Neural progenitor cell (in vitro differentiated cells): ENCODE data around the gene ATP13A1. TPM values are rescaled to one million over a fixed set of nuclear protein-coding genes. Genes with fewer than 3 reads are reported as not detected.

ENCODE experiments used
- DNase-seq: peaks from one replicate; pipeline ENCODE4 v3.0.0-alpha.2; 2016; ENCODE audit warnings: low spot score
- H2AFZ ChIP-seq: fragments of 200-600 bp; sonication (generic); replicated peaks from 2 replicates; pipeline ENCODE4 v1.6.1; 2016; ENCODE audit warnings: antibody characterized with exemption
- H3F3A ChIP-seq: fragments of 200-600 bp; sonication (generic); 2 replicates; pipeline ENCODE4 v1.6.1; 2016; ENCODE audit warnings: antibody characterized with exemption, low read depth
- H3K27ac ChIP-seq: fragments of 200-600 bp; sonication (generic); 2 replicates; pipeline ENCODE4 v1.5.1; 2016; ENCODE audit warnings: mild to moderate bottlenecking
- H3K27me3 ChIP-seq: fragments of 200-600 bp; sonication (generic); 2 replicates; pipeline ENCODE4 v1.6.1; 2016; ENCODE audit warnings: mild to moderate bottlenecking, moderate library complexity
- H3K36me3 ChIP-seq: fragments of 200-600 bp; sonication (generic); 2 replicates; pipeline ENCODE4 v1.5.1; 2016
- H3K4me1 ChIP-seq: fragments of 200-600 bp; sonication (generic); 2 replicates; pipeline ENCODE4 v1.6.1; 2016; ENCODE audit warnings: mixed run types
- H3K4me2 ChIP-seq: fragments of 200-600 bp; sonication (generic); 2 replicates; pipeline ENCODE4 v1.6.1; 2016
- H3K4me3 ChIP-seq: fragments of 200-600 bp; sonication (generic); 2 replicates; pipeline ENCODE4 v1.5.1; 2016
- H3K79me2 ChIP-seq: fragments of 200-600 bp; sonication (generic); 2 replicates; pipeline ENCODE4 v1.6.1; 2016; ENCODE audit warnings: low read depth
- H3K9ac ChIP-seq: fragments of 200-600 bp; sonication (generic); 2 replicates; pipeline ENCODE4 v1.6.1; 2016
- H3K9me3 ChIP-seq: fragments of 200-600 bp; sonication (generic); 2 replicates; pipeline ENCODE4 v1.5.1; 2016; ENCODE audit warnings: low read depth
- H4K20me1 ChIP-seq: fragments of 200-600 bp; sonication (generic); 2 replicates; pipeline ENCODE4 v1.6.1; 2016; ENCODE audit warnings: low read depth
- H3K27ac Mint-ChIP-seq: 3 replicates; pipeline ENCODE4 v1.8.0; 2021; ENCODE audit warnings: mixed read lengths
- H3K27me3 Mint-ChIP-seq: 2 replicates; pipeline ENCODE4 v1.8.0; 2022; ENCODE audit warnings: low read depth, mild to moderate bottlenecking, inconsistent platforms, moderate library complexity, mixed read lengths; ENCODE audit not compliant: insufficient read depth
- H3K36me3 Mint-ChIP-seq: 3 replicates; pipeline ENCODE4 v1.8.0; 2021; ENCODE audit warnings: mixed read lengths
- H3K4me1 Mint-ChIP-seq: 3 replicates; pipeline ENCODE4 v1.8.0; 2021; ENCODE audit warnings: mixed read lengths
- H3K4me3 Mint-ChIP-seq: 3 replicates; pipeline ENCODE4 v1.8.0; 2021; ENCODE audit warnings: mild to moderate bottlenecking, moderate library complexity, mixed read lengths
- H3K9me3 Mint-ChIP-seq: 3 replicates; pipeline ENCODE4 v1.8.0; 2020; ENCODE audit warnings: mixed read lengths
- EZH2 ChIP-seq: fragments of 200-600 bp; sonication (generic); IDR thresholded peaks from 2 replicates; pipeline ENCODE4 v1.6.1; 2017; ENCODE audit warnings: antibody characterized with exemption, mild to moderate bottlenecking, moderate library complexity
- EZH2phosphoT487 ChIP-seq: fragments of 200-600 bp; sonication (generic); IDR thresholded peaks from 2 replicates; pipeline ENCODE4 v1.6.1; 2017; ENCODE audit warnings: antibody characterized with exemption
- total RNA-seq: library from RNA; depleted of rRNA; stranded (reverse); fragments of >200 nt; gene quantifications from 2 replicates; pipeline ENCODE4 v1.2.3, GENCODE V29; 2015; ENCODE audit warnings: low replicate concordance
- TF ChIP-seq, protein P1 (sequence below): fragments of 200-600 bp; sonication (generic); IDR thresholded peaks from 2 replicates; pipeline ENCODE4 v1.5.1; 2017; ENCODE audit warnings: antibody characterized with exemption, mild to moderate bottlenecking

The ATP13A1 gene
- total RNA-seq, 1 donor from 2014 or later = 19.2 TPM

DNA sequence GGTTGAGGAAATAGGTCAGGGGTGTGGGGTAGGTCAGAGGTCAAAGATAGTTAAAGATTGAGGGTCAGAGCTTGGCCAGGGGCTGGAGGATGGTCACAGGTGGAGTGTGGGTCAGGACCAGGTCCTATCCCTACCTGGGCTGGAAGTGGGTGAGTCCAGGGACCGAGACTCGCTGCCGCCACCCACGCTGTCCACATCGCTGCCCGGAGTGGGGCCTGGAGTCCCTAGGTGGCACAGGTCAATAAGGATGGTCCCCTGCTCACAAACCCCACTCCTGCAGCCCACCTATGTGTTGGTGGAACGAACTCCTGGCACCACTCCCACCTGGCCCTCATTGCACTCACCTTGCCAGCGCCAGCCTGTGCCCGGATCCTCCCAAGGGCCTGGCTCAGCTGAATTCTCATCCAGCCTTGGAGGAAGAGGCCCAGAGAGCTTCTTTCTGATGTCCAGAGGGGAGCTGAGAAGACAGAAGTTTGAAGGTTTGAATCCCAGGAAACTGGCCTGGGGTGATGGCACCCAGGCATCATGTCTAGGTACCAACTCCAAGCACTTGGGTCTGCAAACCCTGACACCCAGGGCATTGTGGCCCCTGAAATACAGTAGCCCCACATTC, 26.8 kb downstream of the ATP13A1 start:
- no peaks in the 10 kb centered on the region for H3K36me3 ChIP-seq

DNA sequence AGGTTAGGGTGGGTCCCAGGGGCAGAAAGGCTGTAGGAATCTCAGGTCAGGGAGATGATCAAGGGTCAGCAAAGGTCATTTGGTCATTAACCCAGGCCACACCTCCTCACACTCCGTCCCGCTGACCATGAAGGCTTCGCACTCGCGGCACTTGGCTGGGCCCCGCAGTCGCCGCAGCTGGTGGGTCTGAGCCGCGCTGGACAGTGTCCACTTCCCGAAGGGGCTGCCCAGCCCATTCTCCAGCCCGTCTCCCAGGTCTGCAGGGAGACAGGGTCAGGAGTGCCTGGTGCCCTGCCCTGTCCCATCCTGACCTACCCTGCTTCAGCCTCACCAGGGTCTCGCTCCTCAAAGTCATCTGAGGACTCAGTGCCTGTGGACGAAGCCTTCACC, 28.2 kb downstream of the ATP13A1 start:
- Histone ChIP-seq H3K4me3 (no peak overlapping the region), H3K9me3 (no peaks in the 10 kb centered on the region), H4K20me1 (no peaks in the 10 kb centered on the region), H2AFZ (no peak overlapping the region), H3K27ac (no peak overlapping the region), H3K9ac (no peak overlapping the region), H3K27me3 (no peaks in the 10 kb centered on the region), H3K4me1 (no peaks in the 10 kb centered on the region), H3K79me2 (no peaks in the 10 kb centered on the region), H3F3A (no peaks in the 10 kb centered on the region), H3K4me2 (no peak overlapping the region), H3K36me3 (no peaks in the 10 kb centered on the region)
- DNase-seq = no peak
- peaks cover 18% of the 10 kb centered on the region for H3K36me3 Mint-ChIP-seq
- H3K27me3 Mint-ChIP-seq = peaks cover 4% of the 10 kb centered on the region
- H3K27ac Mint-ChIP-seq = no peak overlapping the region
- H3K4me1 Mint-ChIP-seq = no peaks in the 10 kb centered on the region
- H3K9me3 Mint-ChIP-seq = no peaks in the 10 kb centered on the region
- TF ChIP-seq EZH2 = no peak
- no peak for TF ChIP-seq EZH2phosphoT487
- TF ChIP-seq, protein P1, sequence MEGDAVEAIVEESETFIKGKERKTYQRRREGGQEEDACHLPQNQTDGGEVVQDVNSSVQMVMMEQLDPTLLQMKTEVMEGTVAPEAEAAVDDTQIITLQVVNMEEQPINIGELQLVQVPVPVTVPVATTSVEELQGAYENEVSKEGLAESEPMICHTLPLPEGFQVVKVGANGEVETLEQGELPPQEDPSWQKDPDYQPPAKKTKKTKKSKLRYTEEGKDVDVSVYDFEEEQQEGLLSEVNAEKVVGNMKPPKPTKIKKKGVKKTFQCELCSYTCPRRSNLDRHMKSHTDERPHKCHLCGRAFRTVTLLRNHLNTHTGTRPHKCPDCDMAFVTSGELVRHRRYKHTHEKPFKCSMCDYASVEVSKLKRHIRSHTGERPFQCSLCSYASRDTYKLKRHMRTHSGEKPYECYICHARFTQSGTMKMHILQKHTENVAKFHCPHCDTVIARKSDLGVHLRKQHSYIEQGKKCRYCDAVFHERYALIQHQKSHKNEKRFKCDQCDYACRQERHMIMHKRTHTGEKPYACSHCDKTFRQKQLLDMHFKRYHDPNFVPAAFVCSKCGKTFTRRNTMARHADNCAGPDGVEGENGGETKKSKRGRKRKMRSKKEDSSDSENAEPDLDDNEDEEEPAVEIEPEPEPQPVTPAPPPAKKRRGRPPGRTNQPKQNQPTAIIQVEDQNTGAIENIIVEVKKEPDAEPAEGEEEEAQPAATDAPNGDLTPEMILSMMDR = no peak
- no peak overlapping the region for H3K4me3 Mint-ChIP-seq

More for the DNA sequence above, 26.8 kb downstream of the ATP13A1 start:
- no peaks in the 10 kb centered on the region for H3K9me3 Mint-ChIP-seq
- Histone ChIP-seq H3K4me2 (no peak overlapping the region), H3F3A (no peaks in the 10 kb centered on the region), H3K27me3 (no peaks in the 10 kb centered on the region), H2AFZ (no peak overlapping the region), H3K4me3 (no peak overlapping the region), H3K4me1 (no peaks in the 10 kb centered on the region), H3K9me3 (no peaks in the 10 kb centered on the region), H3K79me2 (no peaks in the 10 kb centered on the region), H3K9ac (no peak overlapping the region), H4K20me1 (no peaks in the 10 kb centered on the region), H3K27ac (no peak overlapping the region)
- H3K27ac Mint-ChIP-seq = no peak overlapping the region
- H3K4me1 Mint-ChIP-seq = no peaks in the 10 kb centered on the region
- no peak for DNase-seq
- no peak overlapping the region for H3K4me3 Mint-ChIP-seq
- TF ChIP-seq, protein P1 = no peak
- TF ChIP-seq EZH2phosphoT487 (no peak), EZH2 (no peak)
- H3K27me3 Mint-ChIP-seq = peaks cover 4% of the 10 kb centered on the region
- H3K36me3 Mint-ChIP-seq = peaks cover 18% of the 10 kb centered on the region

DNA sequence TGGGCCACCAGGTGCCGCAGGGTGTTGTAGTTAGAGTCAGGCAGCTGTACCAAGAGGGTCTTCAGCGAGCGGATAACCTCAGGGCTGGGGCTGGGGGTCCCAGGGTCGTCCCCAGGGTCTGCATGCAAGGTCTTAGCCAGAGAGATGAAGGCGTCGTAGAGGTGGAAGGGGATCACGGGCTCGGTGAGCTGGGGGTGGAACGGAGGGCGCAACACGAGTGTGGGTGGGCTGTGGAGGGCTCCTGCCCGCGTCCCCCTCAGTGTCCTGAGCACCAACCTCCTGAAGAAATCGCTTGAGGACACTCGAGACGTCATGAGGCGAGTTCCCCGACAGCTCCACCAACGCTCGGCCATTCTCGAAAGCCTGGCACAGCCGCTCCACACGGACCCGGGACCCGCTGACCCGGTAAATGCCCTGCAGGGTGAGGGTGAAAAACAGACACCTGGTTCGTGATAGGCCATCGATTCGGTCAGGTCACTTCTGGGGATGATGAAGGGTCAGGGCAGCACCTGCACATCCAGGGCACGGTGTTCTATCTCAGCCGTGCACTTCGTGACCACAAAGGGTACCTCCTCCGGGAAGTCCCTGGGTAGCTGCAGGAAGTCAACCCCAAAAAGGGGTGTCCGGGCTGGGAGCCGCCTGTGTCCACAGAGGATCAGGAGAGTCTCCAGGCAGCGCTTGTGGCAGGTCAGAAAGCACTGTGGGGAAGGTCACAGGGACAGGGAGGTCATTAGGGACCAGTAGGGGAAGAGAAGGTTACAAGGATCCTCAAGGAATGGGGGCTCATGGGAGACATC, 28.8 kb downstream of the ATP13A1 start:
- Histone ChIP-seq H2AFZ (no peak overlapping the region), H3K36me3 (no peaks in the 10 kb centered on the region)

More for the DNA sequence above, 28.8 kb downstream of the ATP13A1 start:
- TF ChIP-seq EZH2phosphoT487 = no peak
- TF ChIP-seq, protein P1 = no peak
- TF ChIP-seq EZH2 = no peak
- no peaks in the 10 kb centered on the region for H3K79me2 ChIP-seq
- H3K4me1 ChIP-seq = no peaks in the 10 kb centered on the region
- Mint-ChIP-seq H3K27ac (no peak overlapping the region), H3K4me1 (no peaks in the 10 kb centered on the region), H3K27me3 (peaks cover 3% of the 10 kb centered on the region), H3K4me3 (no peak overlapping the region), H3K36me3 (peaks cover 18% of the 10 kb centered on the region), H3K9me3 (no peaks in the 10 kb centered on the region)
- H4K20me1 ChIP-seq = no peaks in the 10 kb centered on the region
- H3K4me3 ChIP-seq = no peak overlapping the region
- no peak overlapping the region for H3K4me2 ChIP-seq
- no peaks in the 10 kb centered on the region for H3K27me3 ChIP-seq
- no peak for DNase-seq
- H3F3A ChIP-seq = no peaks in the 10 kb centered on the region
- H3K9ac ChIP-seq = no peak overlapping the region
- H3K9me3 ChIP-seq = no peaks in the 10 kb centered on the region
- no peak overlapping the region for H3K27ac ChIP-seq
